HG03045 (cell line): Measurements from ENCODE around the gene RXRA.

Source experiments
- ATAC-seq: cut with Tn5 transposase; IDR thresholded peaks from one replicate; pipeline ENCODE4 v1.9.1; 2021; ENCODE audit warnings: mild to moderate bottlenecking, moderate library complexity; ENCODE audit not compliant: unreplicated experiment

Gene RXRA

GRCh38 chr9:134336228-134336627 is 10.0 kb downstream of the RXRA start:
- no peak for ATAC-seq

GRCh38 chr9:134336924-134337323 is 10.7 kb downstream of the RXRA start:
- no peak for ATAC-seq

GRCh38 chr9:134337469-134337868 is 11.2 kb downstream of the RXRA start:
- no peak for ATAC-seq

- no peak for ATAC-seq
These were observed 12.3 kb downstream of the RXRA start for GRCh38 chr9:134338394-134339182.

GRCh38 chr9:134339183-134339806 is 13.0 kb downstream of the RXRA start:
- ATAC-seq = no peak

GRCh38 chr9:134340475-134341160 is 14.4 kb downstream of the RXRA start:
- ATAC-seq = no peak

- ATAC-seq = no peak
These were observed 15.1 kb downstream of the RXRA start for GRCh38 chr9:134341306-134341705.

GRCh38 chr9:134341929-134342745 is 15.9 kb downstream of the RXRA start:
- ATAC-seq = no peak

GRCh38 chr9:134342746-134343115 is 16.5 kb downstream of the RXRA start:
- no peak for ATAC-seq

- no peak for ATAC-seq
These were observed 17.4 kb downstream of the RXRA start for GRCh38 chr9:134343637-134344036.

- no peak for ATAC-seq
These were observed 18.0 kb downstream of the RXRA start for GRCh38 chr9:134344068-134344799.

GRCh38 chr9:134344800-134345310 is 18.6 kb downstream of the RXRA start:
- no peak for ATAC-seq

GRCh38 chr9:134345737-134346136 is 19.5 kb downstream of the RXRA start:
- ATAC-seq = no peak

- no peak for ATAC-seq
These were observed 19.9 kb downstream of the RXRA start for GRCh38 chr9:134346151-134346550.

GRCh38 chr9:134346840-134347583 is 20.8 kb downstream of the RXRA start:
- ATAC-seq = no peak

- no peak for ATAC-seq
These were observed 21.7 kb downstream of the RXRA start for GRCh38 chr9:134347996-134348395.

- no peak for ATAC-seq
These were observed 22.3 kb downstream of the RXRA start for GRCh38 chr9:134348404-134349155.

- no peak for ATAC-seq
These were observed 23.7 kb downstream of the RXRA start for GRCh38 chr9:134349936-134350335.
